Activated CD8-positive, alpha-beta memory T cell treated with anti-CD3 and anti-CD28 coated beads for 1 hour (primary cell): ENCODE data around the gene BMP4.

ENCODE experiments used
- DNase-seq, 2 donors: peaks; one replicate each; pipeline ENCODE4 v3.0.0-alpha.2; 2020; ENCODE audit warnings: low read depth in 1 of 2; ENCODE audit errors: extremely low read depth in 1 of 2

The BMP4 gene

DNA sequence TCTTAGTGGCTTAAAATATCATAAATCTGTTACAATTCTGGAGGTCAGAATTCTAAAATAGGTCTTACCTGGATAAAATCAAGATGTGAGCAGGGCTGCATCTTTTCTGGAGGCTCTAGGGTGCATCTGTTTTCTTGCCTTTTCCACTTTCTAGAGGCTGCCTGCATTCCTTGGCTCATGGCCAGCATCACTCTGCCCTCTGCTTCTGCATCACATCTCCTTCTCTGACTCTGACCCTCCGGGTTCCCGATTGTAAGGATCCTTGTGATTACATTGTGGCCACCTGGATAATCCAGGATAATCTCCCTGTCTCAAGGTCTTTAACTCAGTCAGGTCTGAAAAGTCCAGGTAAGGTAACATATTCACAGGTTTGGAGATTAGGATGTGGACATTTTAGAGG, 11.0 kb upstream of the BMP4 start:
- DNase-seq = no peak

DNA sequence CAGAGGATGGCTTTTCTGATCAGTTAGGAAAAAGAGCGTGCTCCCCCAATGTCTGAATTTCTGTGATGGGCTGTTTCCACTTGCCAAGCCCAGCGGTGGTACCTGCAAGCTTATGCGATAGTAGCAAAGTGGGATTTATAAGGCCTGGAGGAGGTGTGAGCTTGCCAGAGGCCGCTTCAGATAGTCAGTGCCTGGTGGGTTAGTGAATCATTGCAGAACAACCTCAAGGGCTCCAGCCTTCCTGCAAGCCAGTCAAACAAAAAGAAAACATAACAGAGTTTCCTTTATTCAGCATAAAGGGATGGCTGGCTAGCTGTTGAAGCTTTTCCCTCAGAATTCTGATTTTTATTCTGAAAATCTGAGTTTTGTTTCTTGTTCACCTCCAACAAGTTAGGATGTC, 7.6 kb upstream of the BMP4 start:
- no peak for DNase-seq

DNA sequence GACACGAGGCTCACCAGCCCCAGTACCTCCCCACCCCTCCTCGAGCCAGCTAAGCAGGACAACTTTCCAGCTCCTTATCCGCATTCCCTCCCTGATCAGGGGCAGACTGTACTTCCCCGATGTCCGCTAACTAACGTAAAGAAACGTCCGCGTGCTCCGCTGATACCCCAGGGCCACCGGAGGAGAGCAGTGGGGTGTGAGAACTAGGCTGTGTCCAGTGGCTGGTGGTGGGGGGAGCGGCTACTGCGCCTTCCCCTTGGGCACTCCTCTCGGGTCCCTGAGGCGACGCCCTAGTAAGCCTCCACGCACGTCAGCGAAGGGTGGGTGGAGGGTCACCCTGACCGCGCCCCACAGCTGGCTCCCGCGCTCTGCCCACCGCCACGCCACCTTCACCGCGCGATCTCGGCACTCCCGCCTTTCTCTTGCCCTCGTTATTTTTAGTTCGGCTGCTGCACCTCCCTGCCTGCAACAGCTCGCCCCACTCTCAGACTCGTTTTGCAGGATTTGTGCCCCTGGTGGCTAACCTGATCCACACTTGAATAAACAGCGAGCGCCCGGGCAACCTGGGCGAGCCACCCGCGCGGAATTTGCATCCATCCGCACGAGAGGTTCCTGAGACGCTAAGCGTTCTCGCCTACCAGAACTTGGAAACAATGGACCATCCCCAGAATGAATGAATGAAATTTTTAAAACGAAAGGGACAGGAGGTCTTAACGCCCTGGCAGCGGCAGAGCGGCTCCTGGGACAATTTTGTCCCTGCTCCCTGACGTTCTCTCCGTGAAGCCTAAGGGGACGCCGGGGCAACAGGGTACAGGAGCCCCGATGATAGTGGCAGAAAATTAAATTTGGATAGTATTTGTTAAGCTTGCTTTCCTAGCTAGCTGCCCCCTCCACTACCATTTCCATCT, 6.9 kb upstream of the BMP4 start:
- DNase-seq = no peak

DNA sequence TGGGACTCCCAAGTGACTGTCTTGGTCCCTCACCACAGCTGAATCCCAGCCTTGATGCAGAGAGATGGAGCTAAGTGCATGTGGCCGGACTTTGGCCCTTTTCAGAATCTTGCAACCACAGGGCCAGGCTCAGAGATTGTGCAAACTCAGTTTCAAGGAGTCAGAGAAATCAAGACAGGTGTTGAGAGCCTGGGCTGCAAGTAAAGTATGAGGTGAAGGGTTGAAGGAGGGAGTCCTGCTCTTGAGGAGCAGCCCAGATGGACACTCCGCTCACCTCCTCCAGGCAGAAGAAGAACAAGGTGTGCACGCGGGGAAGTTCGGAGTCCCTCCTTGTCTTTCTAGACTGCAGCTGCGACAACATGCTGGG, 6.3 kb upstream of the BMP4 start:
- DNase-seq = no peak

DNA sequence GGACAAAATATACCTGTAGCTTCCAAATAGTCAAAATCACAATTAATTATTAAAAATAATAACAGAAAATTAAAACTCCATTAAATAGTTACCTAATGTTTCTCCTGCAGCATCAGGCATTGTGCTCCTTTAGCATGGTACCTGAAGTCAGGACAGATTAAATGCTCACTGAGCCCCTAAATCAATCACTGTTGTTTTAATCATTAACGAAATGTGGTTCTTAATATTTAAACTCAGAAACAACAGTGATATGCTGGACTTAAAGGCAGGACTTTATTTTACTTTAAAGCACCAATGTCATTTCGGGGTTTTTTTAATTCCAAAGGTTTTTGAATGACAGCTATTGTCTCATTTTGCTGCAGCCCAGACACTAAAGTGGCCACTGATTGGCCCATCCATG, 2.0 kb upstream of the BMP4 start:
- DNase-seq = no peak

DNA sequence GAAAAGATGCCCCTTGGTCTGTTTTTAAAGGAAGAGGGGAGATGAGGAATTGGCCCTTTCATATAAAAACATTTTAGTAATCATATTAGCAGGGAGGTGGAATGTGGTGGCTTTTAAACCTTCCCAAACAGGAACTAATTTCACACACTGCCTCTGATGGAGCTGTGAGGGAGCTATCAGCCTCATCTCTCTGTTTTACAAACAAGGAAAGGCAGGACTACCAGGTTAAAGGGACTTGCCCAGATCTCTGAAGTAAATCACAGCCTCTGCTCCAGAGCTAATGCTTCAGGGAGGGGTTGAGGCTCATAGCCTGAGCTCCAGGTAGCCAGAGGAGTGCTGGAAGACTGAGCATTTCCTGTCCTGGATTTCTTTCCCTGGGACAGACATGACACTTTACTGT, 1.1 kb upstream of the BMP4 start:
- no peak for DNase-seq

DNA sequence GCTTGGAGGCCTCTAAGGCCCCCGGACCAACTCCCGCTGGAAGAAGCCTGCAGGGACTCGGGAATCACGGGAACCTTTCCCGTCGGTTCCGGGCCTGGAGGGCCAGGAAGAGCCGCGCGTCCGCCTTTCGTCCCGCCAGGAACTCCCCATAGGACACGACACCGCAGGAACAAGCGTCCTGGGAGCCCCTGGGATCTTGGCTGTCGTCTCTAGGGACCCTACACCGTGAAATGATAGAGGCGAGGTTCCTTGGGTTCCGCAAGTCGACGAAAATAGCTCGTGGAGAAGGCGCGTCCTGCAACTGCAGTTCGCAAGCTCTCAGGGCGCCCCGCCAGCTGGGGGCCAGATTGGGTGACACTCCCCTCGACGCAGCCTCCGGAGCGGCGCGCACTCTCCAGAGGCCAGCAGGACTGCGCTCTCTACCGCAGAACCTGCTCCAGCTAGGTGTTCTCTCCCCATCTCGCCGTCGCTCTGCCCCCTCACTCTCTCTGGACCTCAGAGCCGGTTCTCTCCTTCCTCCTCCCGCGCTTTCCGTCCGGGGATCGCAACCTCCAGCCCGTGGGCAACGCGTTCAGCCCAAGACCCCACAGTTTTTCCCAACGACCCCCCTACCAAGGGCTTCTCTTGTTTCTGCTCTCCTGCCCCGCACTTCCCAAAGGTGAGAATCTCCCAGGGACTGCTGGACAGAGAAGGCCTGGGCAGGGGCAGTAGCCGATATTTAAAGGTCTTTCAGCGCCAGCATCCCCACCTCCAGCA, 776 bp downstream of the BMP4 start:
- no peak for DNase-seq

DNA sequence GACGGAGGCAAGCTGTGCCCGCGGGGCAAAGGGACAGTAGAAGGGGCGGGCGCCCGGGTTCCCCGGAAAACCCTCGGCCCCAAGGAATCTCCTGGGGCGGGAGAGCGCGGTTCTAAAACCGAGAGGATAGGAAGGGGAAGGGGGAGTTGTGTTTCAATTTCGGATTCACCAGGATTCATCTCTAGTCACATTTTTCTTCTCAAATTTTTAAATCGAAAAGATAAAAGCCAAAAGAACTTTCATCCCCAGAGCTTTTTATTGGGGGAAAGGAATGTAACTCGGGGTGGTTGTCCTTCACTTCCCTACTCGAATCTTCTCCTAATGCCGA, 1.4 kb downstream of the BMP4 start:
- DNase-seq = no peak

DNA sequence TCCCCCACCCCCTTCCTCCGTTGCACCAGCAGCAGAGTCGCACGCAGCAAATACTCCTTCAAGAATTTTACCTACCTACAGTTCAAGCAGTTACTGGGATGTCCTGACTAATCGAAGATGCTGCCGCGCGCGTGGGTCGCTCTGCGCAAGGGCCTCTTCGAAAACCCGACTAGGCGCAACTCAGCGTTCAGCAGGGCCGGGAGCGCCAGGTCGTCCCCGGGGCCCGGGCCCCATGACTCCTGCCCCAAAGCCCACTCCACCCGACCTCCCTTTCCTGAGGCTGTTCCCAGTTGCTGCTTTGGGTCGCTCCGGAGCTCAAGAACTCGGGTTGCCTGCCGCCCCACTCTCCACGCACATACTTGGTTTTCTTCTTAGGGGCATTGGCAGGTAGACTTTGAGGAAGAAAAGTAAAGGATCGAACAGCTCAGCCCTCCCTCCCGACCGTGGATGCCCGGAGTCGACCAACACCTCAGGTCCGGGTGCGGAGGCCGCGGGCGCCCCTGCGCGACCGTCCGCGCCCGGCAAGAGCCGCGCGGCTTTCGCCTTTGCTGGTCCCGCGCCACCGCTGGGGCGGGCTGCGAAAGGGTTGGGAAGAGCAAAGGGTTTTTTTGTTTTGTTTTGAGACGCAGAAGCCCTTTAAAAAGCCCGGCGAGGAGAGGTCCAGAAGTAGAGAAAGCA, 1.9 kb downstream of the BMP4 start:
- DNase-seq = no peak

DNA sequence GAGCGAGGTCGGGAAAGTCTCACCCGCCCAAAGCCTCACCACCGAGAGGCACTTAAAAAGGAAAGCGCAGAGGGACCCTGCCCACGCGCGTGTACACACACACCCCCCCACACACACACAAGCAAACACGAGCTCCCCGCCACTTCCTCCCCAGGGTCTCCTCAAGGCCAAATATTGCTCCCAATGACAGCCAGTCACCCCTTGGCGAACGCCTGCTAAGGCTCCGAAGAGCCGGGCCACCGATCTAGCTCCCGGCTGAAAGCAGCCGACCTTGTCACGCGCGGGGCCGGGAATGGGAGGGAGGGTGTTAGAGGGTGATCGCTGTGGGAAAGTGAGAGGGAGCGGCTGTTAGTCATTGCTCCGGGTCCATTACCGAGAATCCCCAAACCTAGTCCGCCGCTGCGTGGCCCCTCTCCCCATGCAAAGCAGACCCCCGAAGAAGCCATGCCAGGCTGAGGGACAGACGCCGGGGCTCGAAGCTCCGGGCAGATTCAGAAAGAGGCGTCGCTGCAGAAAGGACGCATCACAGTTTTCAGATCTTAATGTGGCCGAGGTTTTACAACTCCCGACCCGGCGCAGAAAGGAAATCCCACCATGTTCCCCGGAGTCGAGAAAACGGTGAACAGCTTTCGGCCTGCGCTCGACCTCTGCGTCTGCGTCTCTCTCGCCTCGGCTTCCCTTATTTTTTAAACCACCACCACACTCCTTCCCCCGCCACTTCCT, 2.6 kb downstream of the BMP4 start:
- DNase-seq = no peak

DNA sequence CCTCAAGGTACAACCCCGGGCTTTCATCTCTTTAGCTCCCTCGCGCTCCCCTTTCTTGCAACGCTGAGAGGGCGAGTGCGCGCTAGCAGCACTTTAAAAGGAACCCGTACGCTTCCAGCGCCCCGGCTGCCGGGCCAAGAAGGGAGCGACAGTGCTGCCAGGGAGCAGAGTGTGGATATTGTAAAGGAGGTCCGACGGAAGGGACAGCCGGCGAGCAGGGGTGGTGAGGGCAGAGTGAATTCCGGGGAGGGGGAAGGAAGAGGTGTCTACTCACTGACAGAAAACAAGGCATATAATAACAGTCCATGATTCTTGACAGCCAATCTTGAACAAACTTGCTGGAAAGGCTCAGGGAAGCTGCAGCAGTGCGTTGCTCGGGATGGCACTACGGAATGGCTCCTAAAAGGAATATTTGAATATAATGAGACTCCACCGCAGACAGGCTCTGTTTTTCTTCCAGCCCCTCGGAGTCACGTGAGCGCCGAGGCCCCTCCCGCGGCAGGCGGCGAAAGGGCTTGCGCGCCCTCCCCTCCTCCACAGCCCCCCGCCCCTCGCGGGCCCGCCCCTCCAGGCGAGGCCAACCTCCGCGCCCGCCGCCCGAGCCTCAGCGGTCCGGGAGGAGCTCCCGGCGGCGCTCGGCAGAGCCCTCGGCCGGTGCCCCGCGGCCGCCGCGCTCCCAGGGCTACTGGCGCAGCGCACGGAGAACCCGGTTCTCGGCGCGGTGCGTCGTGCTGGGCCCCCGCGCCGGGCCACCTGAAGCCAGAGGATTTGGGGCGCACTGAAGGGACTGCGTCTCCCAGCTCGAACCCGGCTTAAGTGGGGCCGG, 3.4 kb downstream of the BMP4 start:
- no peak for DNase-seq

DNA sequence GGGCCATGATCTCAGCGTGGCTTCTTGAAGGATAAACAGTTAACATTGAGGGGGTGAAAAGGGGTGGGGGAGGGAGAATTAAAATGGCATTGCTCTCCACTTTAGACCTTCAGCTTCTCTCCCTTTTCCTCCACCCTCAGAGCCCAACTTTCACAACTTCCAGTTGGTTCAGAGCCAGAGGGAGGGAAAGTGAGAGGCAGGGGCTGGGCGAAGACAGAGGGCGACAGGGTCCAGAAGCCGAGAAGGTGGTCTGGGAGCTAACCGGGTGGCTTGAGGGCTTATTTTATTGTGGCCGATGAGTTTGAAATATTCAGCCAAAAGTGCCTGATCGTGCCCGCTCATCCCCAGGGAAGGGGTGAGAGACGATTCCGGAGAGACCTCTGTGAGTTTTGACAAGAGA, 4.1 kb downstream of the BMP4 start:
- DNase-seq = no peak

DNA sequence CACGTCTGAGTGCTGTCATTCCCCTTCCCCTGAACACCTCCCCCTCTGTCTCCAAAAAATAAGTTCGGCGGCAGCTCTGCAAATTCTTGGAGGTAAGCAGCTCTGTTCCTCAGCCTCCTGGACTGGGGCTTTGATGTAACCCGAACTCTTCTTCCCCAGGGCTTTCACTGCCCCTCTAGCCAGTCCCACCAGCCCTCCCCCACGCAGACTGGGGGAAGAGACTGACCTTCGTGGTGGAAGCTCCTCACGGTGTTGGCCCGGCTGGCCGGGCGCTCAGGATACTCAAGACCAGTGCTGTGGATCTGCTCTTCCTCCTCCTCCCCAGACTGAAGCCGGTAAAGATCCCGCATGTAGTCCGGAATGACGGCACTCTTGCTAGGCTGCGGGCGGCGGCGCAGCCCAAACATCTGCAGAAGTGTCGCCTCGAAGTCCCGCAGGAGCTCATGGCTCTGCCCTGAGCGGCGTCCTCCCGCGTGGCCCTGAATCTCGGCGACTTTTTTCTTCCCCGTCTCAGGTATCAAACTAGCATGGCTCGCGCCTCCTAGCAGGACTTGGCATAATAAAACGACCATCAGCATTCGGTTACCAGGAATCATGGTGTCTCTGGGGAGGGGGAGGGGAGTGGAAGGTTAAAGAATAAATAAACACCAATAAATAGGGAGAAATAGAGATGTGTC, 4.9 kb downstream of the BMP4 start:
- no peak for DNase-seq

DNA sequence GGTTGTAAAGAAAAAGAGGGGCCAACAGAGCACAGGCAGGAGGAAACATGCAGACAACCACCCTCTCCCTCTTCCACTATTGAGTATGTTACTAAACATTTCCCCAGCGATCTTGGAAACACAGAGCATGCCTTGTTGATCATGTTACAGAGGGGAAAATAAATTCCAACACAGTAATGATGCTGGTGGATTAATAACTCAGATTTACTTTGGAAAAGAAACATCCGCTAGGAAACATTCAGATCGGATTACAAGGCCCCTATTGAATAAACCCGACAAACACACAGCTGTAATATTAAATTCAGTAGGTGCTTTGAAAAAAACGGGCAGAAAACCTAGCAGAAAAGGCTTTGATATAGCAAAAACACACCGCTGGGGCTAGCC, 5.4 kb downstream of the BMP4 start:
- DNase-seq = no peak

DNA sequence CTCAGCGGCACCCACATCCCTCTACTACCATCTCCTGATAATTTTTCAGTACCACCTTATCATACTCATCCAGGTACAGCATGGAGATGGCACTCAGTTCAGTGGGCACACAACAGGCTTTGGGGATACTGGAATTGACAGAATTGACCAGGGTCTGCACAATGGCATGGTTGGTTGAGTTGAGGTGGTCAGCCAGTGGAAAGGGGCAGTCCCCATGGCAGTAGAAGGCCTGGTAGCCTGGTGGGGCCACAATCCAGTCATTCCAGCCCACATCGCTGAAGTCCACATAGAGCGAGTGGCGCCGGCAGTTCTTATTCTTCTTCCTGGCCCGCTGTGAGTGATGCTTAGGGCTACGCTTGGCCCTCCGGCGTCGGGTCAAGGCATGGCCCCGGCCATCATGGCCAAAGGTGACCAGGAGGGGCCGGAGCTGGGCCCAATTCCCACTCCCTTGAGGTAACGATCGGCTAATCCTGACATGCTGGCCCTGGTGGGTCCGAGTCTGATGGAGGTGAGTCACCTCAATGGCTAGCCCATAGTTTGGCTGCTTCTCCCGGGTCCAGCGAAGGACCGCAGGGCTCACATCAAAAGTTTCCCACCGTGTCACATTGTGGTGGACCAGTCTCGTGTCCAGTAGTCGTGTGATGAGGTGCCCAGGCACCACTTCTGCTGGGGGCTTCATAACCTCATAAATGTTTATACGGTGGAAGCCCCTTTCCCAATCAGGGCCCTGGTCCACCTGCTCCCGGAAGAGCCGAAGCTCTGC, 6.4 kb downstream of the BMP4 start:
- DNase-seq = no peak

DNA sequence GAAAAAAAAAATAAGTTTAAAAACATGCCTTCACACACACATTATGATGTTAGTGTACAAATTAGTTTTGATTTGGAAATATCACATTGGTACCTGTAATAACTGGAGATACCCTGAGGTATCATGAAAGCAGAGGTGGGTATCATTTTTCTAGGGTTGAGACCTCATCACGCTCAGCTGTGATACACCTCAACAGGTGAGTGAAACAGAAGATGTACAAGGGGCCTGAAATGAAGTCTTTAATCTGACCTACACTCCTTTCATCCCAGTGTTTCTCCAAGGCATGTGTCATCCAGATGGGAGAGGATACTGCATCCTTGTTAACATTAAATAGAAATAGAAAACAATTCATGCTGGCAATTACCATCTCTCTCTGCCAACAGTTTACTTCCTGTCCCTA, 7.4 kb downstream of the BMP4 start:
- no peak for DNase-seq

DNA sequence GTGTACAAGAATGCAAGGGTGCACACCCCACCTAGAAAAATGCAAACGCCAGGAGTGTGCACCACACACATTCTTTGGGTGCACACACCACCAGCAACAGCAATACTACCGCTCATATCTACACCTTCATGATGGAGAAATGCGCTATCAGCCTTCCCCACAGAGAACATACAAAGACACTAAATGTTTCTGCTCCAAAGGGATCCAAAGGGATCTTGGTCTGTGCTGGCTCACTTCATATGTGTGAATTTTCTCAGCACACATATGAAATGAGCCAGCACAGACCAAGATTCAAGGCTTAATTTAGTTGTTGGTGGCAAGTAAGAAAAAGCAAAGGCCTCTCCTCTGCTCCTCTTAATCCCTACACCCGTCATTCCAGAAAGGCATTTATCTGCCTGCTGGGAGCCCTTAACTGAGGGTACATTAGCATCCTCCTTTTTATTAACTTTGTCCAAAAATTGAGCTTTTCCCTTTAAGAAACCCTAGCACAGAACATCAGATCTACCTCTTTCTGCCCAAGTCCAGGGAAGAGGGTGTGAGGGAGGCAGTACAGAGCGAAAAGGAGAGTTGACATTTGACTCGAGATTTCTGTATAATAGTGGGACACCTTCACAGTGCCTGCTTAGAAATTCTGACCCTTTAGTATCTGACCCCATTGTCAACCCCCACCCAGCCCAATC, 8.3 kb downstream of the BMP4 start:
- DNase-seq = no peak

DNA sequence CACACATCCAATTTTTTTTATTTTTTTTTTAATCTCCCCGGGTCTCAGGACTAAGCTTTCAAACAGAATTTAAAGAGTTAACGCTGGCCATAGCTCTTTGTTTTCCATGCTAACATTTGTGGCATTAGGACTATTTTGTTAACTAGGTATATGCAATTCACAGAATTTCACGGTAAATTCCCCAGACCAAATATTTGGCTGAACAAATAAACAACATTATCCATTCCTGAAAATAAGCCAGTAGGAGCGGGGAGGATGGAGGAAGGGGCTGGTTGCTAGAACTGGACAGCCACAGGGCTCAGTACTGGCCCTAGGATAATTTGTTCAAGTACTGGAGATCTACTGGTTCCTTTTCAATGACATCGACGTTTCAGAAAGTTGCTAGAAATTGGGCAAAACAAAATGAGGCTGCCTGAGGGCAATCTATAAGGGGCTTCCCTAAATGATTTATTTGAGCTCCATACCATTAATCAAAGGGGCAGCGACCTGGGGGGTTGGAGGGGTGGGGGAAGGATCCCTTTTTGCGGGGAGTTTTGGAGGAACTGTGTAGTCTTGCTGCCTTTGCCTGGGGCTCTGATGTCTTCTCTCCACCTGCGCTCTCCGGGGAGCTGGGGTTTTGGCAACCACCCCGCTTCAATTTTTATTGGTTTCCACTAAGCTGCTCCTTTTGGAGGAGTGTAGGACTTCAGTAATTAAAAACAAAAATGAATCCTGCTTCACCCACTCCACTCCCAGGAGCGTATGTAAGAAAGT, 9.0 kb downstream of the BMP4 start:
- no peak for DNase-seq
